ENCODE data around the gene PTTG2.

Gene PTTG2

DNA sequence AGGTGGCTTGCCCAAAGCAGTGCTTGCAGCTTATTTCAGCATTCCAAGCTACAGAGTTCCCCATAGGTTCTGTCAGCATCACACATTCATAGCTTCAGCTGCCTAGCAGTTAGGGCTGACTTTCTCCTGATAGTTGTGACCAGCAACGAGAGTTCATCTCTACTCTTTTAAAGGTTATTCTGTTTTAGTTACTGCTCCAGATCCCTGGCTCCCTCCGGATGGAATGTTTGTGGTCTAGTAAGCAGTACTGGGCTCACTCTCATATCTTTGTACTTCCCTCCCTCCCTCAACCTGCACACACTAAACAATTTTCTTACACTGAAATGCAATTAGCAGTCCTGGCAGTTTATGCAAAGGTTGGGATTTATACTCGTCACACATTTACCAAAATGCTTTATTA is 43.9 kb downstream of the PTTG2 start:
- H3K4me3 ChIP-seq (ENCODE audit: low read depth, low read length) = no peak overlapping the region
- TF ChIP-seq, protein P1, sequence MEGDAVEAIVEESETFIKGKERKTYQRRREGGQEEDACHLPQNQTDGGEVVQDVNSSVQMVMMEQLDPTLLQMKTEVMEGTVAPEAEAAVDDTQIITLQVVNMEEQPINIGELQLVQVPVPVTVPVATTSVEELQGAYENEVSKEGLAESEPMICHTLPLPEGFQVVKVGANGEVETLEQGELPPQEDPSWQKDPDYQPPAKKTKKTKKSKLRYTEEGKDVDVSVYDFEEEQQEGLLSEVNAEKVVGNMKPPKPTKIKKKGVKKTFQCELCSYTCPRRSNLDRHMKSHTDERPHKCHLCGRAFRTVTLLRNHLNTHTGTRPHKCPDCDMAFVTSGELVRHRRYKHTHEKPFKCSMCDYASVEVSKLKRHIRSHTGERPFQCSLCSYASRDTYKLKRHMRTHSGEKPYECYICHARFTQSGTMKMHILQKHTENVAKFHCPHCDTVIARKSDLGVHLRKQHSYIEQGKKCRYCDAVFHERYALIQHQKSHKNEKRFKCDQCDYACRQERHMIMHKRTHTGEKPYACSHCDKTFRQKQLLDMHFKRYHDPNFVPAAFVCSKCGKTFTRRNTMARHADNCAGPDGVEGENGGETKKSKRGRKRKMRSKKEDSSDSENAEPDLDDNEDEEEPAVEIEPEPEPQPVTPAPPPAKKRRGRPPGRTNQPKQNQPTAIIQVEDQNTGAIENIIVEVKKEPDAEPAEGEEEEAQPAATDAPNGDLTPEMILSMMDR (IDR thresholded peaks at IDR 0.05; ENCODE audit: insufficient read depth, low read depth, low read length, missing control alignments) = no peak

DNA sequence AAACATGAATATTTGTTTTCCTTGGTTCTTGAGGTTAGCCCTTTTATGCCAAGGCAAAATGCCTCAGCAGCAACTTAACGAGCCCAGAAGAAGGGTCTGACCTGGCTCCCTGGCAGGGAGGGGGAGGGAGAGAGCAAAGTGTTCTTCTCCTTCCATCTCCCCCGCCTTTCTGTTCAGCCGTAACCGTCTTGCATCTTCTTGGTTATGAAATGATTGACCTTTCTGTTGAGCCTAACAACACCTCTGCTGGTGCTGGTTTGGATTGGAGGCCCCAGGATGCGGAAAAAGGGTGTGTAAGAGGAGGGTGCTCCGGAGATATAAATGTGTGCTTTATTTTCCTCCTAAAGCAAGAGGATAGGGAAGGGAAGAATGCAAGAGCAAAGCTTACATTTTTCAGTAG is 44.7 kb downstream of the PTTG2 start:
- no peak for DNase-seq (ENCODE audit: low read depth)
- TF ChIP-seq, protein P1 (IDR thresholded peaks at IDR 0.05; ENCODE audit: insufficient read depth, low read depth, low read length, missing control alignments) = no peak
- no peak overlapping the region for H3K4me3 ChIP-seq (ENCODE audit: low read depth, low read length)

More for the DNA sequence above, 43.9 kb downstream of the PTTG2 start:
- DNase-seq (ENCODE audit: low read depth) = no peak

DNA sequence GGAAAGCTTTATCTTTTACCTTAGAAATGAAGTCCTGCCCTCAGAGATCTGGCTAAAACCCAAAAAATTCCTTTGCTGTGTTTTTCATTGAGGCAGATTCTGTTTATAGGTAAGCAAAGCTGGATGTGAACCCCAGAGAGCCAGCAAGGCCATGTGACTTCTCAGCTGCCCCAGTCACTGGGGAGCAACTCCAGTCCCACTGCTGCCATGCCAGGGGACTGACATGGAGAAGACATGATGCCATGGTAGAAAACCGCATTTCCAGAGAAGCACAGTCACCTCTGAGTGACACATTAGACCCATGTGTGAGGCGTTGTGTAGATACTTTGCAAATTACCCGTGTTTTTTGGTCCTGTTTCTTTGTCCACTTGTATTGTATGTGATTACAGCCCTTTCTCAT is 45.4 kb downstream of the PTTG2 start:
- DNase-seq (ENCODE audit: low read depth) = no peak
- TF ChIP-seq, protein P1 (IDR thresholded peaks at IDR 0.05; ENCODE audit: insufficient read depth, low read depth, low read length, missing control alignments) = no peak
- no peak overlapping the region for H3K4me3 ChIP-seq (ENCODE audit: low read depth, low read length)

DNA sequence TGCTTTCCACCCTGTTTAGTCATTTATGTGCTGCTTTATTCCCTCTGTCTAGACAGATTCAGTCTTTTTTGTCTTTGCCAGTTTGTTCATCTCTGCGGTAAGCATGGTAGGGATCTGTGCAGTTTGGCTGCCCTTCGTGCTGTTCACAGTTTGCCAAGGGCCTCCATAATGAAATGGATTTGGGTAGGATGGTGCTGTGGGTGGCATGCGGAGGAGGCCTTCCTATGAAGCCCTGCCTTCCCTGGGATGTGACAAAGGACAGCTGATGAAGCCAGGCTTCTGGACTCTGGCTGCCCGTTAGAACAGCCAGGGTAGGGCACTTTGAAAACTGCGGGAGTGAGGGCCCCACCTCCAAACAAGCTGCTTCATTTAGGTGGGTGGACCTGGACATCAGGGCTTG is 47.4 kb downstream of the PTTG2 start:
- no peak overlapping the region for H3K4me3 ChIP-seq (ENCODE audit: low read depth, low read length)
- DNase-seq (ENCODE audit: low read depth) = no peak
- TF ChIP-seq, protein P1 (IDR thresholded peaks at IDR 0.05; ENCODE audit: insufficient read depth, low read depth, low read length, missing control alignments) = no peak

DNA sequence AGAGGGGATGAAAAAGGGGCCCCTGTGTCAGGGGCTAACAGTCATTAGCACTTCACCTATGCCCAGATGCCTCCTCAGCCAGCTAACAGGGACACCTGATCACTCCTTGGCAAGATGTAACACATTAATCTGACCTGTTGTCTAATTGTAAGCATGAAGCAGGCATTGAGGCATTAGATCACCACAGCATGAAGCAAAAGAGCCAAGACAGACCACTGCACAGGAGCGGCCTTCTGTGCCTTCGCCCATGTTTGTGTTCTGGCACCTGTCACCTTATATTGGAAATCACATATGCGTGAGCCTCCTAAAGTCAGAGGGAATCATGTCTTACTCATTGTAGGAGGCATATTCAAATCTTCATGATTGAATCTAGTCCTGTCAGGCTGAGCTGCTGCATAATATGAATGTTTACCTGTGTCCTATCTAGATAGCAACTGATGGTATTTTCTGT is 48.4 kb downstream of the PTTG2 start:
- TF ChIP-seq, protein P1 (IDR thresholded peaks at IDR 0.05; ENCODE audit: insufficient read depth, low read depth, low read length, missing control alignments) = no peak
- H3K4me3 ChIP-seq (ENCODE audit: low read depth, low read length) = no peak overlapping the region
- no peak for DNase-seq (ENCODE audit: low read depth)

DNA sequence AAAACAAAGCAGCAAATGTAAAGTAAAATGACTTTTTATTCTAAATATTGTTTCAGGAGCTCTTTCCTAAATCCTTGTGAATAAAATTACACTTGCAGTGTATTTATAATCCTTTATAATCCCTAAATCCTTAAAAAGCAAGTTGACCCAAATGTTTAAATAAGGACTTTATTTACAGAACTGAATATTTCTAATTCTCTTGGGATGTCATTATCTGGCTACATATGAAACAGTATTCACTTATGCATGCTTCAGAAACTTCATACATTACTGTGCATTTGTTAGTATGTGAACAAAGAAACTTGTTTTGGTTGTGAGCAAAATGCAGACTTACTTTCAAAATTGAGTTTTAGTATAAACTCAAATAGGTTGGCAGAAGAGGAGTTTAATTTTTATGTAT is 49.2 kb downstream of the PTTG2 start:
- no peak for DNase-seq (ENCODE audit: low read depth)
- H3K4me3 ChIP-seq (ENCODE audit: low read depth, low read length) = no peak overlapping the region
- TF ChIP-seq, protein P1 (IDR thresholded peaks at IDR 0.05; ENCODE audit: insufficient read depth, low read depth, low read length, missing control alignments) = no peak

DNA sequence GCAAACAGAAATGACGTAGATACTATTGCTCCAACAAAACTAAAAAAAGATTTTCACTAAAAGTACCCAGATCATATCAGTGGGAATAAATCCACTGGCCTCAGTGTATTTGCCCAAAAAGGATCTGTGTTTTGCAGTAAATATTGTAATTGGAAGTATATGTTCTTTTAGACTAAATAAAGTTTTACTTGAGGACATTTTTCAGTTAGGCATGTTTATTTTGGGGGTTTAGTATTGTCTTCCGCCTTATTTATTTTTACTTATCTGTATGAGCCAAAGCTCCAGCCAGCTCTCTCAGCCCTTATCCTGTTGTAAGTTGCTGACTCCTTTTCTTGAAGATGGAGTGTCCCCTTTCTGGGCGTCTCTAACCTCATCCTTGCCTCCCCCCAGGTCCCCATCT is 49.8 kb downstream of the PTTG2 start:
- no peak overlapping the region for H3K4me3 ChIP-seq (ENCODE audit: low read depth, low read length)
- DNase-seq (ENCODE audit: low read depth) = no peak
- TF ChIP-seq, protein P1 (IDR thresholded peaks at IDR 0.05; ENCODE audit: insufficient read depth, low read depth, low read length, missing control alignments) = no peak
